Liver (tissue), 9 donors: Measurements from ENCODE around the gene RBBP5. TPM values are rescaled to one million over a fixed set of nuclear protein-coding genes. Genes with fewer than 3 reads are reported as not detected.

Experiments used
- DNase-seq: peaks from one replicate; pipeline ENCODE4 v3.0.0-alpha.2; 2017; ENCODE audit warnings: low spot score
- H3K27ac ChIP-seq, 2 donors: one replicate each; pipeline ENCODE4 v1.7.0; 2013; ENCODE audit warnings: inconsistent platforms in 2 of 2, low read length in 2 of 2, control low read depth in 1 of 2, low read depth in 1 of 2, mild to moderate bottlenecking in 1 of 2
- H3K27me3 ChIP-seq, 4 donors: one replicate each; pipeline versions ENCODE4 v1.6.1 to v1.7.0; 2013; ENCODE audit warnings: low read length in 3 of 4, inconsistent platforms in 1 of 4, mild to moderate bottlenecking in 1 of 4, moderate library complexity in 1 of 4; ENCODE audit not compliant: control insufficient read depth in 4 of 4, insufficient read depth in 4 of 4
- H3K36me3 ChIP-seq, 4 donors: one replicate each; pipeline versions ENCODE4 v1.6.1 to v1.7.0; 2013; ENCODE audit warnings: low read length in 3 of 4, mild to moderate bottlenecking in 3 of 4, low read depth in 1 of 4, moderate library complexity in 1 of 4; ENCODE audit not compliant: control insufficient read depth in 4 of 4, insufficient read depth in 3 of 4
- H3K4me1 ChIP-seq, 4 donors: one replicate each; pipeline versions ENCODE4 v1.6.1 to v1.7.0; 2013; ENCODE audit warnings: low read length in 3 of 4, mild to moderate bottlenecking in 3 of 4, moderate library complexity in 1 of 4; ENCODE audit not compliant: control insufficient read depth in 4 of 4, insufficient read depth in 4 of 4
- H3K4me3 ChIP-seq, 3 donors: one replicate each; pipeline versions ENCODE4 v1.6.1 to v1.7.0; 2013; ENCODE audit warnings: low read length in 3 of 3, control low read depth in 1 of 3, low read depth in 1 of 3, mild to moderate bottlenecking in 1 of 3
- H3K9ac ChIP-seq, 2 donors: one replicate each; pipeline ENCODE4 v1.7.0; 2013; ENCODE audit warnings: low read length in 2 of 2, mild to moderate bottlenecking in 2 of 2, moderate library complexity in 2 of 2, control low read depth in 1 of 2, low read depth in 1 of 2
- H3K9me3 ChIP-seq, 4 donors: one replicate each; pipeline versions ENCODE4 v1.6.1 to v1.7.0; 2013; ENCODE audit warnings: low read length in 3 of 4; ENCODE audit not compliant: control insufficient read depth in 4 of 4
- ATF3 ChIP-seq: IDR thresholded peaks from 2 replicates; pipeline ENCODE4 v1.6.1; 2016; ENCODE audit warnings: antibody characterized with exemption
- CTCF ChIP-seq: fragments of 150-350 bp; IDR thresholded peaks from 2 replicates; pipeline ENCODE4 v1.5.1; 2017; ENCODE audit warnings: improper control_type of control experiment, low read depth, low read length; ENCODE audit not compliant: missing input control
- FOXA1 ChIP-seq: IDR thresholded peaks from 2 replicates; pipeline ENCODE4 v1.6.1; 2016; ENCODE audit warnings: antibody characterized with exemption
- FOXA2 ChIP-seq: IDR thresholded peaks from 2 replicates; pipeline ENCODE4 v1.6.1; 2016; ENCODE audit warnings: antibody characterized with exemption
- GABPA ChIP-seq, 2 donors: IDR thresholded peaks in 1 of 2; conservative IDR thresholded peaks in 1 of 2; 2 replicates each; pipeline ENCODE4 v1.6.1; 2016; ENCODE audit warnings: antibody characterized with exemption in 2 of 2, mild to moderate bottlenecking in 1 of 2, moderate library complexity in 1 of 2
- HNF4A ChIP-seq, 2 donors: conservative IDR thresholded peaks; 2 replicates each; pipeline ENCODE4 v1.6.1; 2016; ENCODE audit warnings: antibody characterized with exemption in 2 of 2, mild to moderate bottlenecking in 2 of 2
- HNF4G ChIP-seq: IDR thresholded peaks from 2 replicates; pipeline ENCODE4 v1.6.1; 2016; ENCODE audit warnings: antibody characterized with exemption
- JUND ChIP-seq, 2 donors: IDR thresholded peaks; 2 replicates each; pipeline ENCODE4 v1.6.1; 2016; ENCODE audit warnings: antibody characterized with exemption in 2 of 2
- MAX ChIP-seq: IDR thresholded peaks from 2 replicates; pipeline ENCODE4 v1.6.1; 2016; ENCODE audit warnings: antibody characterized with exemption
- NR2F2 ChIP-seq: IDR thresholded peaks from 2 replicates; pipeline ENCODE4 v1.6.1; 2016; ENCODE audit warnings: antibody characterized with exemption
- RAD21 ChIP-seq, 2 donors: IDR thresholded peaks; 2 replicates each; pipeline ENCODE4 v1.6.1; 2016; ENCODE audit warnings: antibody characterized with exemption in 2 of 2, mild to moderate bottlenecking in 2 of 2
- REST ChIP-seq: IDR thresholded peaks from 2 replicates; pipeline ENCODE4 v1.6.1; 2016; ENCODE audit warnings: antibody characterized with exemption, mild to moderate bottlenecking
- SP1 ChIP-seq: IDR thresholded peaks from 2 replicates; pipeline ENCODE4 v1.6.1; 2018; ENCODE audit warnings: antibody characterized with exemption, mild to moderate bottlenecking
- TAF1 ChIP-seq: conservative IDR thresholded peaks from 2 replicates; pipeline ENCODE4 v1.6.1; 2016; ENCODE audit warnings: antibody characterized with exemption, mild to moderate bottlenecking
- YY1 ChIP-seq: IDR thresholded peaks from 2 replicates; pipeline ENCODE4 v1.6.1; 2016; ENCODE audit warnings: antibody characterized with exemption, mild to moderate bottlenecking
- ZBTB33 ChIP-seq: IDR thresholded peaks from 2 replicates; pipeline ENCODE4 v1.6.1; 2016; ENCODE audit warnings: antibody characterized with exemption
- WGBS: extraction: QIAGEN DNeasy Blood & Tissue Kit; methylation state at CpG from one replicate; pipeline ENCODE4 v1.1.7; 2013; 5-methylcytosine and 5-hydroxymethylcytosine counted together
- polyA plus RNA-seq, 2 donors: library from polyadenylated mRNA; stranded (reverse) in 1 of 2; unstranded in 1 of 2; fragments of 200-250 nt in 1 of 2; fragments of >200 nt in 1 of 2; fragmentation: Nextera tagmentation in 1 of 2; extraction: Ambion mirVana in 1 of 2; gene quantifications; one replicate each; pipeline versions ENCODE4 v1.2.1 to v1.2.3, GENCODE V29; 2013 to 2015
- total RNA-seq, 2 donors: library from RNA; depleted of rRNA; stranded (reverse); fragments of >200 nt; gene quantifications; one replicate each; pipeline ENCODE4 v1.2.3, GENCODE V29; 2014
- donor health status: healthy.
- donor health status: healthy.
- donor health status: healthy.
- donor health status: healthy.
- donor health status: healthy.

RBBP5 gene
- total and polyA plus RNA-seq, 4 donors, result 4.6 to 12.0 (median 8.5) TPM

GRCh38 chr1:205073511-205073910 is 48.3 kb downstream of the RBBP5 start (continued):
- TF ChIP-seq NR2F2 (no peak), HNF4A (conservative IDR thresholded peaks at IDR 0.05) (no peak), RAD21 (IDR thresholded peaks at IDR 0.05) (no peak), ZBTB33 (no peak), JUND (IDR thresholded peaks at IDR 0.05) (no peak)

- no peaks in the 10 kb centered on the region for H3K9me3 ChIP-seq
- H3K4me1 ChIP-seq, result no peaks in the 10 kb centered on the region
- H3K4me3 ChIP-seq, result no peak overlapping the region
- H3K27me3 ChIP-seq, result no peaks in the 10 kb centered on the region
- WGBS, result 88% methylated on average over 8 of the region's 8 CpGs
- TF ChIP-seq SP1 (no peak), HNF4G (no peak), REST (no peak), MAX (no peak), ZBTB33 (no peak), ATF3 (no peak), FOXA1 (no peak), NR2F2 (no peak), FOXA2 (no peak), GABPA (IDR thresholded peaks at IDR 0.05 in 1 of 2, conservative IDR thresholded peaks at IDR 0.05 in 1 of 2) (no peak), YY1 (no peak), HNF4A (conservative IDR thresholded peaks at IDR 0.05) (no peak), CTCF (no peak), TAF1 (no peak), RAD21 (IDR thresholded peaks at IDR 0.05) (no peak)
- H3K36me3 ChIP-seq, result no peaks in the 10 kb centered on the region
- H3K27ac ChIP-seq, result no peak overlapping the region
- no peak overlapping the region for H3K9ac ChIP-seq
- DNase-seq, result no peak
These were observed 48.9 kb downstream of the RBBP5 start for GRCh38 chr1:205072881-205073280.
